Measurements from ENCODE around the gene AMOTL1.
"Not testable (repeated sequence)": the region's sequence is repeated elsewhere in the genome, so short reads cannot be mapped to it uniquely, and the experiment has no call there.

Gene AMOTL1

DNA sequence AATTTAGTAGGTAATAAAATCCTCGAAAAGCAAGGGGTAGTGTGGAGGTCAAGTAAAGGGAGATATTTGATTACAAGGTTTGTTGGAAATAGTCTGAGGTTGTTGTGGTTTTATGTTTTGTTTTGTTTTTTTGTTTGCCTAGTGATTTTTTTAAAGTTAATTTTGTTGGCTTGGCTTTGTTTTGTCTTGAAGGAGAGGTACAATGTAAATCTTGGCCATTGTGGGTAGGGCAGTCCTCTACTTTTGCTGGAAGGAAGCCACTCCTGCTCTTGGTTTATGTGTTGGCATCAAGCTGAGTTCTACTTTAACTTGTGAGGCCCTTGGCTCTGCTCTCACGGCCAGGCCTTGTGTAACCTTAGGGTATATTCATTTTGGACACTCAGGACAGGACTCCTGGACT is 3.2 kb downstream of the AMOTL1 start:
- DNase-seq (ENCODE audit: low spot score) = no peak

GRCh38 chr11:94771951-94772350 is 3.8 kb downstream of the AMOTL1 start:
- no peak for DNase-seq (ENCODE audit: low spot score)

DNA sequence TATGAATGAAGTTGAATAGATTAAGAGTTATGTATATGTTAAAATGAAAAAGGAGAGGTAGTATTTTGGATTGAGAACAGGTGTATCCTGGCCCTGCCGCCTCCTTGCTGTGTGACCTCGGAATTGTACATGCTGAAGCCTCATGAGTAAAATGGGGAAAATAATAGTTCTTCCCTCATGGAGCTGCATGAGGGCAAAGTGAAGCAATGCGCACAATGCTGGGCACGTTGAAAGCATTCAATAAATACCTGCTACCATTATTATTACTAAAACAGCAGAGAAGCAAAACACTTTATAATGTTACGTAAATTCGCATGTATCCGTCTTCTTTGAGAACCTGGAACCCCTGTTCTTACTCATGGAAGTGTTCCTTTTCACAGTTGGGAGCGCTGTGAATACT is 5.7 kb downstream of the AMOTL1 start:
- DNase-seq (ENCODE audit: low spot score) = no peak

- DNase-seq (ENCODE audit: low spot score) = no peak
Measured at GRCh38 chr11:94774345-94774744, 6.2 kb downstream of the AMOTL1 start.

GRCh38 chr11:94775567-94776327 is 7.6 kb downstream of the AMOTL1 start:
- DNase-seq (ENCODE audit: low spot score) = no peak

DNA sequence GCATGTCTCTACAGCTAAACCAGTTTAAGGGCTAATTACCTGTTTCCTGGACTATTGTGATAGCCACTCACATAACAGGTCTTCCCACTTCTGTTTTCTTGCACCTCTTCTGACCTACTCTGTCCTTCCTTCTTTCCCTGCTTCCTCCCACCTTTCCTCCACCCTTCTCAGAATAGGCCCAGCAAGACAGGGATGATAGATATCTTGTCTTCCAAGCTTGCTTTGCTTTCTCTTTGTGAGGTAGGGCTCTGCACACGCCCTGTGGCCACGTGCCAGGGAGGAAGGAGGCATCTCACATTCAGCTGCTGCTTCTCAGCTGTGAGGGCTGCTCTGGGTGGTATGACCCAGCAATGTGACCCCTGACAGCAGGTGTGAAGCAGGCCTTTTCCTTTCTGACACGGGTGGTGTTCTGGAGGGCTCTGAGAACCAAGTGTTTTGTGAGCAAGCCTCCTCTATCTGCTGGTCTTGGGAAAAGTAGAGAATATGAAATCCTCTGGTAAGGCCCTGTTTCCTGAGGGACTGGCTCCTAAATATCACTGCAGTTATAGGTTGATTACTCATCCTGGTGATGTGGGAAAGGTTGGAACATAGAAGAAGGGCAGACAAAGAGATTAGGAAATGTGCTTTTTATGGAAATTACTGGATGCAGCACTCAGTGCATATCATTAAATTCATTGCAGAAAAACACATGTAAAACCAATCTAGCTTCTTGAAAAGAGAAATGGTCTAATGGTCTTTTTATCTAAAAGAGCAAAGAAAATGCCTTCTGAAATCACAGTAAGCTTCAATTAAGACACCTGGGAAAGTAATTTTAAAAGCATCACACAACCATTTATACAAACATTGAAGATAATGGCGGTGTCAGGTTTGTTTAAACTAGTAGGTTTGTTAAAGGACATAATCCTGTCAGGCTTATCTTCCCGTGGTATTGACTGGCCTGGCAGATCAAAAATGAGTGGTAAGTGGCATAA is 8.5 kb downstream of the AMOTL1 start:
- DNase-seq (ENCODE audit: low spot score) = no peak

DNA sequence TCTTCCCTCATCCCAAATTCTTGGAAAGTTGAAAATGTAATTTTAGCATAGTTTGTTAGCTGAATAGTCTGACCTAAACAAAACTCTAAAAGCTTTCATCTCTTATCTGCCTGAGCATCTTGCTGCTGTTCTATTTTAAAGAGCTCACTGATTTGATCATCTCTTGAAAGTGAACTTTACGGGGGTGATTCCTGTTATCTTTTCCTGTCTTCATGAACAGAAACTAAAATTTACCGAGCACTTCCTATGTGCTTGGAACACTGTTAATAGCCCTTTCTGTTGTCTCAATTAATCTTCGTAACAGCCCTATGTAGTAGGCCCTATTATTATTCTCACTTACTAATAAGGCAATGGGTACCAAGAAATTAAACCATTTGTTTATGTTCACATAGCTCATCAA is 12.3 kb downstream of the AMOTL1 start:
- DNase-seq (ENCODE audit: low spot score) = no peak

DNA sequence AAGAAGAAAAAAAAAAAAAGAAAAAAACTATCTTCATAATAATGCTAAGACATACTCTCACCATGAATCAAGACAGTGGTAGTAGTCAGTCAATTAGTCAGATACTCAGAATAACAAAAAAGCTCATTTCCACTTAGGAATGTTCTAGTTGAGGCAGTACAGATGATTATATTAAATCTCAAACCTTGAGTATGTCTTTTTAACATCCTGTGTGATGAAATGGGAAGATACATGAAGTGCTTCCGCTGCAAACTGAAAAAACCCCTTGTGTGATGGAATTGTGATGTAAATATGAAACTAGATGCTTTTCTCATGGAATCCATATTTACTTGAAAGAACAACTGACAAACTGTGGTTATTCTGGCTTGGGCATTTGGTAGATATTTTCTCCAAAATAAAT is 13.7 kb downstream of the AMOTL1 start:
- DNase-seq (ENCODE audit: low spot score) = no peak

DNA sequence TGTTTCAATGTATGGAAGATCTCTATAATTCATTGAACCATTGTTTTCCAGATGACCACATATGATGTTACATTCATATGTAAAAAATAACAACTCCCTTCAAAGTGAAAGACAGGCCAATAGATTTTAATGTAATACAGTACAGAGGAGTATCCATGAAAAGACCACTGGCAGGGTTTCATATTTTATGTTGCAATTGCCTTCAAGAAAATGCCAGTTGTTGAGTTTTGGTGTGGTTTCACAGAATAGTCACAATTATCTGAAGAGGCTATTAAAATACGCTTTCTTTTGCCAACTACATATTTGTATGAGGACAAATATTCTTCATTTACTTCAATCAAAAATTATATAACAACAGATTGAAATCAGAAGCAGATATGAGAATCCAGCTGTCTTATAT is 14.3 kb downstream of the AMOTL1 start:
- no peak for DNase-seq (ENCODE audit: low spot score)

- DNase-seq (ENCODE audit: low spot score) = no peak
Measured at GRCh38 chr11:94784884-94785283, 16.7 kb downstream of the AMOTL1 start.

GRCh38 chr11:94785509-94785908 is 17.4 kb downstream of the AMOTL1 start:
- DNase-seq (ENCODE audit: low spot score) = no peak

GRCh38 chr11:94786264-94787126 is 18.3 kb downstream of the AMOTL1 start:
- DNase-seq (ENCODE audit: low spot score) = peak; percentile 41

DNA sequence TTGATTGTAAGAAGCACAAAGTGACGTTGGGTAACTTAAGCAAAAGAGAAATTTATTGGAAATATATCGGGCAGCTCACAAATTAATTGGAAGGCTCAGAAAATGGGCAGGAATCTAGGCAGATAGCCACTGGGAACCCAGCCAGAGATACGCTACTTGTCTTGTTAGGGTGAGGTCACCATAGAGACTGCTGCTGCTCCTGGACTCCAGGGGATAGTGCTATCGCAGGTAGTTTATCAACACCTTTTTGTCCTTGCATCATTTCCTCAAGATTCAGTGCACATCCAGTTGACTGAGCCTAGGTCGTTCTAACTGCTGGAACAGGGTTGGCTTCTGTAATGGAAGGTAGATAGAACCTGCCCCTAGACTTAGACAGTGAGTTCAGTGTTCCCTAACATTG is 19.6 kb downstream of the AMOTL1 start:
- DNase-seq (ENCODE audit: low spot score) = no peak

DNA sequence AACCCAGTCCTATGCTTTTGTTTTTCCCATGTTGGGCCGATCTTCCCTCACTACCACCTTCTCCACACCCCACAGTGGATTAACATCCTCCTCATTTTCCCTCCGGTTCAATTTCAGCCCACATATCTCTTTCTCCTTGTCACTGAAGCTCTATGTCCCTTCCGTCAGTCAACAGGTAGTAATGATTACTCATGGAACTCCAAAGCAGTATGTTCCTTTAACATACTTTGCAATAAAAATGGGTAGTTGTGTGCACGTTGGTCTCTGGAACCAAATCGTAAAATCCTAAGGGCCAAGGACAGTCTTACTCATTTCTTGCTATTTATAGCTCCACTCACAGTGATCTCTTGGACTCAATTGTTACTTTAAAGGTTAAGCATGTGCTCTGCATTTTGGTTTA is 20.2 kb downstream of the AMOTL1 start:
- no peak for DNase-seq (ENCODE audit: low spot score)

DNA sequence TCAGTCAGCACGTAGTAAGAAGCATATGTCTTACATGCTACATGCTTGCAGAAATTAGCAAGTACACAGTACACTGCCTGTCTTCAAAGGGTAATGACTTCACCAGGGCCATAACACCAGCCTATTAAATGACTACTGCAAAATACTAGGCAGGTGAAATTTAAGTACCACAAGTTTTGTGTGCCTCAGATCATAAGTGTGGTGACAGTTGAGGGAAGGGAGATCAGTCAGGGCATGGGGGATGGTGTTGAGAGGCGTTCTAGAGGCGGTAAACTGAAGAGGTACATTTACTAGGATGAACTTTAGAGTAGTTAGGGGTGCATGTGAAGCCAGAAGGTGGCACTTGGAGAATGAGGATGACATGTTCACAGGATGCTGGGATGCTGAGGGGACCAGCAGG is 22.0 kb downstream of the AMOTL1 start:
- no peak for DNase-seq (ENCODE audit: low spot score)

- DNase-seq (ENCODE audit: low spot score) = no peak
Measured at GRCh38 chr11:94790661-94791180, 22.6 kb downstream of the AMOTL1 start.

DNA sequence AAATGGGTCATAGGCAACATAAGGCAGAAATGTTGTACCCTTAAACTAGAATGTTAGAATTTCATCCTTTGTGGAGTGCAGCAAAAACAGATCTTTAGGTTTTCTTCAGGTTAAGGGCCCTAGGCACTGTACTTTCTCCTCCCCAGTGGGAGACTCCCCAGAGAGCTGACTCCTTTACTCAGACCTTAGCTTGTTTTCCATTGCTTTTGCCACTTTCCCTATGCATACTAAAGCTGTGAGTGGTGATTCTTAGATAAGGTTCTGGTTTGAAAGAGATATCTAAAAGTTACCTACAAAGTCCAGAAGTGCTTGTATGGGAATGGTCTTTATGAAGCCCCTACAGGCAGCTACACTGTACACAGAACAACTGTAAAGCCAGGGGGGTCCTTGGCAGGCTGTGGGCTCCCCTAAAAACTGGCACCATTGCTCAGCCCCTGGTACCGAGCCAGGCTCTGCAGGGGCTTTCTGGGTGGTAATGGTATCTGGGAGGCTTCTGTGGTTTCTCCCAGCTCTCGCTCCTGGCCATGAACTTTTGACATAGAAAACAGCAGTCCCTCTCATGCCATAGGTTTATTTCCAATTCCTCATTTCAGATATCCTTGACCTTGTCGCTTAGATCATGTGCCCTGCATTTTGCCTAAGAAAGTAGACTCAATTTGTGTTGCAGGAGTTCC is 23.2 kb downstream of the AMOTL1 start:
- no peak for DNase-seq (ENCODE audit: low spot score)

GRCh38 chr11:94791942-94792341 is 23.8 kb downstream of the AMOTL1 start:
- not testable (repeated sequence) for DNase-seq (ENCODE audit: low spot score)

- no peak for DNase-seq (ENCODE audit: low spot score)
Measured at GRCh38 chr11:94792451-94792850, 24.3 kb downstream of the AMOTL1 start.

GRCh38 chr11:94793002-94793401 is 24.8 kb downstream of the AMOTL1 start:
- DNase-seq (ENCODE audit: low spot score) = no peak

DNA sequence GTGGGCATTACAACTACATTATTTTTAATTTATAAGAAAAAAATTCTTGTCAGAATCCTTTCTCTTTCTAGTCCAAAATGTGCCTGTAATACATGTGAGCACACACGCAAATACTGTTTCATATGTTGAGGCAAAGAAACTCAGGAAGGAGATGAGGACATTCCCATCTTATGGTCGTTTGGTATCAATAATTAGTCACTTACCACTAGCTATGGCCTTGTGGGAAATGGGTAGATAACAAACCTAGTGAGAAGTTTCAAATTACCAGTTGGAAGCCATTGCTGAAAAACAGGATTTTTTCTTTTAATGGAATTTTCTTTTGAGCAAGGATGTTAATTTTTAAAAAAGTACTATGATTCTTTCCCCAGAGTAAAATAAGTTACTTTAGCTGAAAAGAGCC is 25.7 kb downstream of the AMOTL1 start:
- DNase-seq (ENCODE audit: low spot score) = no peak

Data from germinal center (tissue), 1 donor.